IPS DF 6.9 (cell line): ENCODE measurements around the gene MPC1L.

Experiments
- DNase-seq: peaks from one replicate; pipeline ENCODE4 v3.0.0-alpha.2; 2013; ENCODE audit warnings: low read depth, low spot score
- H3K27ac ChIP-seq: one replicate; pipeline ENCODE4 v1.5.1; 2013; ENCODE audit warnings: low read length, control low read depth
- H3K27me3 ChIP-seq: 2 replicates; pipeline ENCODE4 v1.6.1; 2013; ENCODE audit warnings: mild to moderate bottlenecking, low read length; ENCODE audit not compliant: control insufficient read depth, insufficient read depth
- H3K36me3 ChIP-seq: 2 replicates; pipeline ENCODE4 v1.6.1; 2013; ENCODE audit warnings: low read length; ENCODE audit not compliant: control insufficient read depth, insufficient read depth
- H3K4me1 ChIP-seq: 2 replicates; pipeline ENCODE4 v1.6.1; 2013; ENCODE audit warnings: low read length; ENCODE audit not compliant: control insufficient read depth, insufficient read depth
- H3K4me3 ChIP-seq: 2 replicates; pipeline ENCODE4 v1.5.1; 2013; ENCODE audit warnings: mild to moderate bottlenecking, low read length
- H3K9me3 ChIP-seq: 2 replicates; pipeline ENCODE4 v1.6.1; 2013; ENCODE audit warnings: low read length, inconsistent platforms; ENCODE audit not compliant: control insufficient read depth, insufficient read depth
- WGBS: extraction: QIAGEN DNeasy Blood & Tissue Kit; methylation state at CpG from one replicate; pipeline ENCODE4 v1.1.7; 2013; ENCODE audit warnings: mixed read lengths, missing lambda C conversion rate; ENCODE audit not compliant: insufficient read length, insufficient coverage; 5-methylcytosine and 5-hydroxymethylcytosine counted together

The MPC1L gene

DNA sequence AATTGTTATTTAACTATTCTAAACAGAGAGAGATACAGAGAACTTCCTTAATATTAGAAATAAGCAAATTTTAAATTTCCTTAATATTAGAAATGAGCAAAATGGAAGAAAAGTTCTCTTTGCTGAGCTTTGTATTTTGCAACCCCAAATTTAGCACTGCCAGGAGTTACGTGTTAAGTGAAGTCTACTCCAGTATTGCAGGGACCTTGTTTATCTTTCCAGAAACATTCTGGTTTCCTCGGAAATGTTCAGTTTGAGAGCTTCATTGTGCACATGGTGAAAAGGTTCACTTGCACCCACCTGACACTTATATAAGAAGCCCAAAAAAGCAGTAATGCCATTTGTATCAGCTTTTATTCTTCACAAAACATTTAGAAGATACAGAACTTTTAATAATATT, 30.3 kb downstream of the MPC1L start:
- WGBS, result no CpG with 5 or more reads among the region's 2 CpGs
- H3K36me3 ChIP-seq, result peaks cover 4% of the 10 kb centered on the region; the same call in 1 of the 2 replicates
- no peak for DNase-seq

DNA sequence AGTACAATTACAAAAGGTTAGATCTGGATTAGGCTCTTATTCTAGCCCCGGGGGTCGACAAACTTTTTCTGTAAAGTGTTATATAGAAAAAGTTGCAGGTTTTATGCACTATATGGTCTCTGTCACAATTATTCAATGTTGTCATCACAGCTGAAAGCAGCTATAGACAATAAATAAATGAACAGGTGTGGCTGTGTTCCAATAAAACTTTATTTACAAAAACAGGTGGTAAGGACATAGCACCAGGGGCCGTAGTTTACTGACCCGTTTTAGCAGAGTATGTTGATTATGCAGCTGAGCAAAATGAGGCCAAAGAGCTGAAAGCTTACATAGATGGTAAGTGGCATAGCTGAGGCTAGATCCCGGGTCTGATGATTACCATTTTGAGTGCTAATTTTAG, 37.2 kb downstream of the MPC1L start:
- H3K4me3 ChIP-seq, result no peak overlapping the region
- no peaks in the 10 kb centered on the region for H3K27me3 ChIP-seq
- no CpG with 5 or more reads among the region's 5 CpGs for WGBS
- no peak for DNase-seq
- H3K36me3 ChIP-seq, result peaks cover 17% of the 10 kb centered on the region; the same call in 1 of the 2 replicates
- no peaks in the 10 kb centered on the region for H3K4me1 ChIP-seq
- H3K9me3 ChIP-seq, result no peaks in the 10 kb centered on the region
- no peak overlapping the region for H3K27ac ChIP-seq

More for the DNA sequence above, 30.3 kb downstream of the MPC1L start:
- Histone ChIP-seq H3K4me1 (no peaks in the 10 kb centered on the region), H3K27me3 (no peaks in the 10 kb centered on the region), H3K4me3 (no peak overlapping the region), H3K27ac (no peak overlapping the region), H3K9me3 (no peaks in the 10 kb centered on the region)

DNA sequence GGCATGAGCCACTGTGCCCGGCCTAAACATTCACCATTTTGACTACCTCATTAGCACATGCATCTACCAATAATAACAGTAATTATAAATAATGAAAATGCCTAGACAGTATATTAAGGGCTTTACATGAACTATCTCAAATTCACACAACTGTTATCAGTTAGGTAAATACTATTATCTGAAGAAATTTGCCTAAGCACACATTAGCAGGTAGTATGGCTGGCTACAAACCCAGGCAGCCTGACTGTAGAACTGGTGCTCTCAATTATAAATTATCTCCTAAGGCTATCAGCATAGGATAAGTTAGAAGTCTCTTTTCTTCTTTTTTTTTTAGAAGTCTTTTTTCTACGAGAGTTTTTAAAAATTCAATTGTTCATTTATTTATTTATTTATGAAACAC, 38.3 kb downstream of the MPC1L start:
- peaks cover 19% of the 10 kb centered on the region; the same call in 1 of the 2 replicates for H3K36me3 ChIP-seq
- no CpG with 5 or more reads among the region's 2 CpGs for WGBS
- H3K27me3 ChIP-seq, result no peaks in the 10 kb centered on the region

DNA sequence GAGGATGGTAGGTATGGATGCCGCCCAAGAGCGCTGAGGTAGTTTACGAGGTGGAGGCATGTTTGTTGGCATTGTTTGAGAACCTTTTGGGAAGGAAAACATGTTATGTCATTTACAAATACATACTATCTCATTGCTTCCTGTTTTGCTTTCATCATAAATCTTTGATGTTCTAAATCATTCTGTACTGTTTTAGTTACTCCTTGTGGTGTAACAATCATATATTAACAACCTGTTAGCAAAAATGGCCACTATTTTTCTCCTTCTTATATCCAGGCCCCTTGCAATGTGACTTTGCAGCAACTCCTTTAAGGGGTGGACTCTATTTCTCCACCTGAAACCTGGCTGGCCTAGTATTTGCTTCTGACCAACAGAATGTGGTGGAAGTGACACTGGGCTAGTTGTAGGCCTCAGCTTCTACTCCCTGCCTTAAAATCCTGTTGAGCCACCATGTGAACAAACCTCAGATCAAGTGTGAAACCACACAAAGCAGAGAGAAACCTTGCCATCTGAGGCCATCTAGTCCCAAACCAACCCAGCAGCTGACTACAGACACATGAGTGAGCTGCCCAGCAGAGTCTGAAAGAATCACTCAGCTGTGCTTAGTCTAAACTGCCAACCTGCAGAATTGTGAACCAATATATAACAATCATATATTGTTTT, 40.0 kb downstream of the MPC1L start:
- Histone ChIP-seq H3K4me3 (no peak overlapping the region), H3K4me1 (no peaks in the 10 kb centered on the region), H3K9me3 (no peaks in the 10 kb centered on the region), H3K36me3 (peaks cover 19% of the 10 kb centered on the region; the same call in 1 of the 2 replicates), H3K27me3 (no peaks in the 10 kb centered on the region), H3K27ac (no peak overlapping the region)
- no peak for DNase-seq
- no CpG with 5 or more reads among the region's 3 CpGs for WGBS

More for the DNA sequence above, 38.3 kb downstream of the MPC1L start:
- Histone ChIP-seq H3K9me3 (no peaks in the 10 kb centered on the region), H3K27ac (no peak overlapping the region), H3K4me3 (no peak overlapping the region), H3K4me1 (no peaks in the 10 kb centered on the region)
- no peak for DNase-seq

DNA sequence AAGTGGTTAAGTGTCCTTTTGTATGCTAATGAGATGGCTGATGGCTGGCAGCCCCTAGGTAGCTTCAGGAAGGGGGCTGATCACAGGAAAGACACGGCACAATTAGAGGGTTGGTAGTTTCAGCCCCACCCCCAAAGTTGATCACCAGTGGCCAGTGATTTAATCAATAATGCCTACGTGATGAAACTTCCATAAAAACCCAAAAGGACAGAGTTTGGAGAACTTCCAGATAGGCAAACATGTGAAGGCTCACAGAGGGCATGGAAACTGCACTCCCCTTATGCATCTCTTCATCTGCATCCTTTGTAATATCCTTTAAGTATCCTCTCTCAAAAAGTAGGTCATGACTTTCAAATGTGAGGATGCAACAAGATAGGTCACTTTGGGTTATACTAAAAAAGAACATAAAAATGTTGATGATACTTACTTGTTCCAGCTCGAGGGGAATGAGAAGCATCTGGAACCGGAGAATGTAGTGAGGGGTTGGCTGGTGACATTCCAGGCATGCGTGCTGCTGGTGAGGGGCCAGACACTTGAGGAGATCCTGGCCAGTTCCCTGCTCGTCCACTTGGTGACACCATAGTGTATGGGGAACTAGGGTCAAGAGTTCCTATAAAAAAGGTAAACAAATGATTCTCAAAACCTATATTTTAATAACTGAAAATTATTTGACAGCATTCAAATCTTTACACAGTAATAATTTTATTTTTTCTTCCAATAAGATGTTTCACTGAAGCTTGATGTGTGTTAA, 40.8 kb downstream of the MPC1L start:
- WGBS, result no CpG with 5 or more reads among the region's 6 CpGs
- Histone ChIP-seq H3K27ac (no peak overlapping the region), H3K27me3 (no peaks in the 10 kb centered on the region), H3K4me1 (no peaks in the 10 kb centered on the region), H3K36me3 (peaks cover 16% of the 10 kb centered on the region; the same call in 1 of the 2 replicates), H3K9me3 (no peaks in the 10 kb centered on the region), H3K4me3 (no peak overlapping the region)
- no peak for DNase-seq

DNA sequence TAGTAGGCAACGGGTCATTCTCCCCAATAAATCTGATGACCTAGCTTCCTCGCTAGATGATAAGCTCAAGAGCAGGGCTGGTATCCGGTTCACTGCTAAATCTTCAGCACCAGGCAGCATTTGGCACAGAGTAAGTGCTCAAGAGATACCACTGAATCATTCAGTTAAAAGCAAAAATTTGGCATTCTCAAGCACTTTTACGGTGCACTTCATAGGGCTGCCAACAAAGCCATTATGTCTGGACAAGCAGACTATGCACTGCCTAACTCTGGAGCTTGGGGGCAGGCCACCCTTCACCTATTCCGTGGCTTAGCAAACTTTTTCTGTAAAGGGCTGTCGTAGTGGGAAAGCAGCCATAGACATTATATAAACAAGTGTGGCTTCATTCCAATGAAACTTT, 47.9 kb downstream of the MPC1L start:
- Histone ChIP-seq H3K36me3 (peaks cover 10% of the 10 kb centered on the region; the same call in 1 of the 2 replicates), H3K4me3 (no peak overlapping the region), H3K27ac (no peak overlapping the region), H3K9me3 (no peaks in the 10 kb centered on the region), H3K27me3 (no peaks in the 10 kb centered on the region), H3K4me1 (no peaks in the 10 kb centered on the region)
- DNase-seq, result no peak
- no CpG with 5 or more reads among the region's 6 CpGs for WGBS
